IPS DF 6.9 (cell line): ENCODE data around the gene NCKAP5.

ENCODE experiments used
- DNase-seq: peaks from one replicate; pipeline ENCODE4 v3.0.0-alpha.2; 2013; ENCODE audit warnings: low read depth, low spot score
- H3K27ac ChIP-seq: one replicate; pipeline ENCODE4 v1.5.1; 2013; ENCODE audit warnings: low read length, control low read depth
- H3K27me3 ChIP-seq: 2 replicates; pipeline ENCODE4 v1.6.1; 2013; ENCODE audit warnings: mild to moderate bottlenecking, low read length; ENCODE audit not compliant: control insufficient read depth, insufficient read depth
- H3K36me3 ChIP-seq: 2 replicates; pipeline ENCODE4 v1.6.1; 2013; ENCODE audit warnings: low read length; ENCODE audit not compliant: control insufficient read depth, insufficient read depth
- H3K4me1 ChIP-seq: 2 replicates; pipeline ENCODE4 v1.6.1; 2013; ENCODE audit warnings: low read length; ENCODE audit not compliant: control insufficient read depth, insufficient read depth
- H3K4me3 ChIP-seq: 2 replicates; pipeline ENCODE4 v1.5.1; 2013; ENCODE audit warnings: mild to moderate bottlenecking, low read length
- H3K9me3 ChIP-seq: 2 replicates; pipeline ENCODE4 v1.6.1; 2013; ENCODE audit warnings: low read length, inconsistent platforms; ENCODE audit not compliant: control insufficient read depth, insufficient read depth
- WGBS: extraction: QIAGEN DNeasy Blood & Tissue Kit; methylation state at CpG from one replicate; pipeline ENCODE4 v1.1.7; 2013; ENCODE audit warnings: mixed read lengths, missing lambda C conversion rate; ENCODE audit not compliant: insufficient read length, insufficient coverage; 5-methylcytosine and 5-hydroxymethylcytosine counted together

The NCKAP5 gene

DNA sequence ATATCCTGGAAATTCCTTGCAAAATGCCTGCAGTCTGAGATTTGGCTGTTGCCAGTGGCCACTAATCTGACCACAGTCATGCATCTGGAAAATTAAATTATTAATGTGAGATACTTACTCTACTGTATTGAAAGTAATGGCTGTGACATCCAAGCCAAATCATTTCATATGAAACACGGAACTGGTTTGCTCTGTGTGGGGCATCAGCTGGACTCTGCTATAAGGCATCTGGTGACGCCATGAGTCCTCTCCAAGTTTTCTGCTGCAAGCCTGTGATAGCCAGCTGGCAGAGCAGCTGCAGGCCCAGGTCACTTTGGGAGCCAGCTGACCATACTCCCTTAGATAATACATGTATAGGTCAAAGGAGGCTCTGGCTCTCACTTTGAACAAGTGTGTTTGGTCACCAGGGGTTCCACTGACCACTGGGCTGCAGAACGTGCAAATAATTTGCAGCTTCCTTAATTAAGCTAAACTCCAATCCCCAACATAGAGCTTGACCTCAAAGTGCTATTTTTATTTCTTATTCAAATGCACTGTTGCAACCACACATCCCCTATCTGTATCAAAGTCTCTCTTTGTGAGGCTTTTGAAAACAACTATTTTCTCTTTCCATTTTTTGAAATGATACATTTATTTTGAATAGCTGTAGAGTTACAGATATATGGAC, 152.9 kb downstream of the NCKAP5 start:
- no peak overlapping the region for H3K27ac ChIP-seq
- H3K27me3 ChIP-seq = no peaks in the 10 kb centered on the region
- no CpG with 5 or more reads among the region's 3 CpGs for WGBS
- no peaks in the 10 kb centered on the region for H3K4me1 ChIP-seq
- no peak for DNase-seq
- H3K9me3 ChIP-seq = no peaks in the 10 kb centered on the region
- H3K36me3 ChIP-seq = no peaks in the 10 kb centered on the region
- H3K4me3 ChIP-seq = no peak overlapping the region

- Histone ChIP-seq H3K27me3 (no peaks in the 10 kb centered on the region), H3K9me3 (no peaks in the 10 kb centered on the region), H3K27ac (no peak overlapping the region), H3K4me1 (no peaks in the 10 kb centered on the region), H3K36me3 (no peaks in the 10 kb centered on the region), H3K4me3 (no peak overlapping the region)
- no CpG with 5 or more reads among the region's 6 CpGs for WGBS
- DNase-seq = no peak
Observed at GRCh38 chr2:133414486-133415209, 153.6 kb downstream of the NCKAP5 start.

DNA sequence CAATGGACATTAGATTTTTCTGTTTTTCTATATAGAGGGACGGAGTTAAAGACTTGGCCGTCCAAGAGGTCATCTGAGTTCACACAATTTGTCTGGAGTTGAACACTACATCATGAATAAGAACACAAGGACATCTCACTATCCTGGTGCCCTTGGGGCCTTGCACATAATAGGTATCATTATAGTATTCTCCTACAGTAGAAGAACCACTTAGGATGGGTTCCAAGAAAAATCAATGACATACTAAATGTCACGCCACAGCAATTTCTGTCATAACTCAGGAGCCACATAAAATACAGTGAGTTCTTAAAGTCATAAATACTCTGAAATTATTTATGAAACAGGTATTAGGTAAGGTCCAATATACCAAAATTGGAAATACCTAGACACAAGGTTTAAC, 154.4 kb downstream of the NCKAP5 start:
- Histone ChIP-seq H3K4me3 (no peak overlapping the region), H3K27ac (no peak overlapping the region), H3K9me3 (no peaks in the 10 kb centered on the region), H3K27me3 (no peaks in the 10 kb centered on the region), H3K4me1 (no peaks in the 10 kb centered on the region), H3K36me3 (no peaks in the 10 kb centered on the region)
- WGBS = no CpG with 5 or more reads among the region's 3 CpGs
- no peak for DNase-seq

DNA sequence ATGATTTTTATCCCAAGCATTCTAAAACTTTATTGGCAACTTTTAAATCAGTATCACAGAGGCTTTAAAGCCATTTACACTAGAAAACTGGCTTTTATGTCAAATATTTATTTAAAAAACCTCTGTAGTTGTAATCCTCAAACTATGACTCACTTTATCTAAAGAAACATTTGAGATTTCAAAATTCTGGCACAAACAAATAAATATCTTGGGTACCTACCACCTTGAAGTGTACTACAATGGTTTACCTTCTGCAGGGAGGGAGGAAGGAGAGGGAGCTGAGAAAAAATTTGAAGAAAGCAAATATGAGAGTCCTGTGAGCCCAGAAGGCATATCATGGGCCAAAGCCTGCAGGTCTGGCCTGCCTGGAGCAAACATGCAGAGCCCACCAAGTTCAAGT, 155.6 kb downstream of the NCKAP5 start:
- no peaks in the 10 kb centered on the region for H3K27me3 ChIP-seq
- H3K4me3 ChIP-seq = no peak overlapping the region
- H3K27ac ChIP-seq = no peak overlapping the region
- DNase-seq = no peak
- no peaks in the 10 kb centered on the region for H3K9me3 ChIP-seq
- H3K36me3 ChIP-seq = no peaks in the 10 kb centered on the region
- no peaks in the 10 kb centered on the region for H3K4me1 ChIP-seq

GRCh38 chr2:133411857-133412256, 156.4 kb downstream of the NCKAP5 start:
- H3K27ac ChIP-seq = no peak overlapping the region
- no peaks in the 10 kb centered on the region for H3K36me3 ChIP-seq
- no peaks in the 10 kb centered on the region for H3K27me3 ChIP-seq
- no peak overlapping the region for H3K4me3 ChIP-seq
- no CpG with 5 or more reads among the region's 6 CpGs for WGBS
- DNase-seq = peak; percentile 20
- H3K9me3 ChIP-seq = no peaks in the 10 kb centered on the region
- H3K4me1 ChIP-seq = no peaks in the 10 kb centered on the region

DNA sequence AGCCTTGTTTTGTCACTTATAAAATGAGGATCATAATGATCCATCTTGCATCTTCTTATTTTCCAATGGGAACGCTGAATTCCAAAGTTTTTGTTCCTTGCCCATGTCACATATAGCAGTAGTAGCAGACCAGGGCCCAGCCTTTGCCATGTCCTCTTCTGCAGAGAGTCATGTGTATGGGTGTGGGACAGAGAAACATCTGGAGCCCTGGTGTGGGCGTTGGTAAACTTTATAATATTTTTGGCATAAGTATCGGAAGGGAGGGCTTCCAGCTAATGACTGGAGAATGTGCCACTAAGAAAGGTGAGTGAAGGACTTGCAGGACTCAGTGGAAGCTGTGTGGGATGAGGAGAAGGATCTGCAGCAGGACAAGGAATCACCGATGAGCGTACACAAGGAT, 157.2 kb downstream of the NCKAP5 start:
- WGBS = no CpG with 5 or more reads among the region's 5 CpGs
- Histone ChIP-seq H3K4me1 (no peaks in the 10 kb centered on the region), H3K4me3 (no peak overlapping the region), H3K27me3 (no peaks in the 10 kb centered on the region), H3K36me3 (no peaks in the 10 kb centered on the region), H3K27ac (no peak overlapping the region), H3K9me3 (no peaks in the 10 kb centered on the region)
- DNase-seq = no peak

DNA sequence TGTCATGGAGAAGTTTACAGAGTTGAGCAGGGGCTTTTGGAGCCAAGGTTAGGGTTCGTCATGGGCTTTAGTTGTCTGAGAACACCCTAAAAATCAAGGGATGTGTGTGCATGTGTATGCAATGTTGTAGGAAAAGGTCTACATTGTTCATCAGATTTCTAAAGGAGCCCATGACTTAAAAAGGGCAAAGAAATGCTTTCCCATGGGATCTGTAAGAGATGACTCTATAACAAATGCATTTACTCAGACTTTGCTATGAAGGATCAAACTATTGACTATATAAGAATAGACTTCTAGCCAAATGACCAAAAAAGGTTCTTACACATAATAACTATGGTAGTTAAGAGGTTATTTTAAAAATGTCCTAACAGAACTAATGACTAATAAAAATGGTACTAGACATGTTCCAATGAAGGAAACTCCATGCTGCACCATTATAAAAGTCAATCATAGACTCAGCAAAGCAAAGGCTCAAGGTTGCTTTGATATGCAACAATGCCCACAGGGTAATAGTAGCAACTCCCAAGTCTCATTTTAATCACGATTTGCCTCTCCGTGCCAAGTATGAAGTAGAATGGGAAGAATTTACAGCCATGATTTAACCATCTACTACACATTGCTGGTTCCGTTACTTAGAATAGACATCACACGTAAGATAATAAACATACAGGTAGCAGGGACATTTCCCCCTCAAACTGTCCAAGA, 158.5 kb downstream of the NCKAP5 start:
- Histone ChIP-seq H3K27ac (no peak overlapping the region), H3K4me1 (no peaks in the 10 kb centered on the region), H3K27me3 (no peaks in the 10 kb centered on the region), H3K4me3 (no peak overlapping the region), H3K36me3 (no peaks in the 10 kb centered on the region), H3K9me3 (no peaks in the 10 kb centered on the region)
- no CpG with 5 or more reads among the region's 5 CpGs for WGBS
- no peak for DNase-seq

GRCh38 chr2:133408671-133409070, 159.6 kb downstream of the NCKAP5 start:
- Histone ChIP-seq H3K4me3 (no peak overlapping the region), H3K36me3 (no peaks in the 10 kb centered on the region), H3K9me3 (no peaks in the 10 kb centered on the region), H3K27me3 (no peaks in the 10 kb centered on the region), H3K4me1 (no peaks in the 10 kb centered on the region), H3K27ac (no peak overlapping the region)
- WGBS = no CpG with 5 or more reads among the region's 1 CpG
- no peak for DNase-seq

GRCh38 chr2:133407341-133407740, 160.9 kb downstream of the NCKAP5 start:
- no peaks in the 10 kb centered on the region for H3K4me1 ChIP-seq
- no peaks in the 10 kb centered on the region for H3K27me3 ChIP-seq
- H3K27ac ChIP-seq = no peak overlapping the region
- no peak for DNase-seq
- no peaks in the 10 kb centered on the region for H3K9me3 ChIP-seq
- no peak overlapping the region for H3K4me3 ChIP-seq
- whole genome bisulfite sequencing = no CpG with 5 or more reads among the region's 8 CpGs
- H3K36me3 ChIP-seq = no peaks in the 10 kb centered on the region

GRCh38 chr2:133405252-133405651, 163.0 kb downstream of the NCKAP5 start:
- H3K27ac ChIP-seq = no peak overlapping the region
- H3K4me3 ChIP-seq = no peak overlapping the region
- no peaks in the 10 kb centered on the region for H3K36me3 ChIP-seq
- no CpG with 5 or more reads among the region's 4 CpGs for WGBS
- no peak for DNase-seq
- H3K4me1 ChIP-seq = no peaks in the 10 kb centered on the region
- no peaks in the 10 kb centered on the region for H3K9me3 ChIP-seq
- no peaks in the 10 kb centered on the region for H3K27me3 ChIP-seq
